Endothelial cell of umbilical vein (primary cell): Measurements from ENCODE around the gene MCRIP1. TPM values are rescaled to one million over a fixed set of nuclear protein-coding genes. Genes with fewer than 3 reads are reported as not detected.
A peak's percentile ranks its signal among the peaks of the same experiment; 100 is the strongest.

Experiments used
- BruUV-seq: library from RNA; stranded (reverse); fragments of 400-500 nt; replicated peaks from 2 replicates; lab custom pipeline; 2021; lab: Mats Ljungman, UMichigan
- CTCF ChIA-PET: fragments of 300-600, 350-600 bp; sonication (Branson Sonifier 250); formaldehyde crosslinking; loops from one replicate; lab custom pipeline; 2021; ENCODE audit warnings: antibody characterized with exemption, inconsistent platforms; lab: Charles Lee
- POLR2A ChIA-PET: fragments of 300-600, 350-600 bp; sonication (Branson Sonifier 250); formaldehyde crosslinking; loops from one replicate; lab custom pipeline; 2021; ENCODE audit warnings: antibody characterized with exemption, inconsistent platforms; lab: Charles Lee
- DNase-seq: peaks from one replicate; pipeline ENCODE4 v3.0.0-alpha.2; 2011; ENCODE audit warnings: low read depth, low spot score
- FAIRE-seq: peaks from 2 replicates; lab custom pipeline; 2011; peaks lifted over from hg19 to GRCh38; lab: Jason Lieb, UNC
- H2AFZ ChIP-seq: 2 replicates; pipeline ENCODE4 v1.6.0; 2012; ENCODE audit warnings: low read depth, low read length, control low read depth, inconsistent platforms
- H3K27ac ChIP-seq: 2 replicates; pipeline ENCODE4 v1.5.1; 2011; ENCODE audit warnings: low read depth, mild to moderate bottlenecking, control low read depth, low read length, moderate library complexity; ENCODE audit not compliant: insufficient read depth
- H3K27me3 ChIP-seq, 2 experiments: 2 replicates each; pipeline versions ENCODE4 v1.6.0 to v1.6.1; 2011; ENCODE audit warnings: low read length in 2 of 2, mixed read lengths in 1 of 2; ENCODE audit not compliant: control insufficient read depth in 2 of 2, insufficient read depth in 2 of 2
- H3K36me3 ChIP-seq, 2 experiments: 2 replicates in 1 of 2; 3 replicates in 1 of 2; pipeline ENCODE4 v1.5.1; 2011; ENCODE audit warnings: low read length in 2 of 2, mild to moderate bottlenecking in 1 of 2, moderate library complexity in 1 of 2; ENCODE audit not compliant: control insufficient read depth in 2 of 2, insufficient read depth in 2 of 2; ENCODE audit errors: extremely low read depth in 1 of 2
- H3K4me1 ChIP-seq: 3 replicates; pipeline ENCODE4 v1.5.1; 2011; ENCODE audit warnings: mild to moderate bottlenecking, low read length; ENCODE audit not compliant: control insufficient read depth, insufficient read depth; ENCODE audit errors: extremely low read depth
- H3K4me2 ChIP-seq: 2 replicates; pipeline ENCODE4 v1.6.1; 2011; ENCODE audit warnings: low read length, control low read depth, mixed read lengths; ENCODE audit not compliant: insufficient read depth
- H3K4me3 ChIP-seq, 3 experiments: fragments of 200-600 bp in 1 of 3; sonication (generic), shearing (Covaris generic) in 1 of 3; replicated peaks in 1 of 3; 2 replicates each; pipeline ENCODE4 v1.5.1; 2011 to 2016; ENCODE audit warnings: control low read depth in 3 of 3, low read length in 3 of 3, mild to moderate bottlenecking in 2 of 3, inconsistent platforms in 1 of 3, low read depth in 1 of 3, moderate library complexity in 1 of 3; ENCODE audit not compliant: insufficient read depth in 1 of 3
- H3K79me2 ChIP-seq: 2 replicates; pipeline ENCODE4 v1.6.0; 2012; ENCODE audit warnings: low read length, inconsistent platforms; ENCODE audit not compliant: control insufficient read depth, insufficient read depth
- H3K9ac ChIP-seq: replicated peaks from 2 replicates; pipeline ENCODE3; 2011; ENCODE audit warnings: low read length, control low read depth; ENCODE audit not compliant: insufficient read depth; ENCODE audit errors: extremely low read depth
- H3K9me1 ChIP-seq: replicated peaks from 3 replicates; pipeline ENCODE4 v1.6.0; 2011; ENCODE audit warnings: mild to moderate bottlenecking, low read length; ENCODE audit not compliant: control insufficient read depth, insufficient read depth; ENCODE audit errors: extremely low read depth
- H3K9me3 ChIP-seq: replicated peaks from 2 replicates; pipeline ENCODE4 v1.5.1; 2012; ENCODE audit warnings: low read length, inconsistent platforms; ENCODE audit not compliant: control insufficient read depth, insufficient read depth
- H4K20me1 ChIP-seq: replicated peaks from 2 replicates; pipeline ENCODE3; 2011; ENCODE audit warnings: mild to moderate bottlenecking, low read length; ENCODE audit not compliant: control insufficient read depth, insufficient read depth; ENCODE audit errors: extremely low read depth
- EZH2 ChIP-seq: IDR thresholded peaks from 2 replicates; pipeline ENCODE4 v1.6.1; 2012; ENCODE audit warnings: borderline replicate concordance, low read depth, mild to moderate bottlenecking, moderate library complexity, low read length, inconsistent platforms; ENCODE audit not compliant: severe bottlenecking
- FOS ChIP-seq: IDR thresholded peaks from 2 replicates; pipeline ENCODE4 v1.6.1; 2011; ENCODE audit warnings: mild to moderate bottlenecking, low read length, moderate library complexity, borderline replicate concordance; ENCODE audit not compliant: insufficient read depth
- GATA2 ChIP-seq: IDR thresholded peaks from 2 replicates; pipeline ENCODE4 v1.7.0; 2011; ENCODE audit warnings: low read depth, mild to moderate bottlenecking, moderate library complexity, mixed read lengths, low read length; ENCODE audit not compliant: insufficient read length, insufficient read depth
- JUN ChIP-seq: IDR thresholded peaks from 2 replicates; pipeline ENCODE4 v1.6.1; 2011; ENCODE audit warnings: borderline replicate concordance, low read depth; ENCODE audit not compliant: insufficient read length, insufficient read depth
- MYC ChIP-seq: IDR thresholded peaks from one replicate; pipeline ENCODE4 v1.6.1; 2011; ENCODE audit warnings: mild to moderate bottlenecking, low read depth, low read length
- POLR2A ChIP-seq: IDR thresholded peaks from 2 replicates; pipeline ENCODE4 v1.6.1; 2012; ENCODE audit warnings: low read depth, mild to moderate bottlenecking, control low read depth, low read length
- POLR2AphosphoS5 ChIP-seq: IDR thresholded peaks from 2 replicates; pipeline ENCODE4 v1.6.1; 2012; ENCODE audit warnings: low read depth, mild to moderate bottlenecking, control low read depth, low read length, moderate library complexity; ENCODE audit not compliant: insufficient read depth
- dilution Hi-C: fragments of 300-500 bp; cut with MboI; formaldehyde crosslinking; loops from one replicate; pipeline ENCODE4 v1.15.0; 2019; ENCODE audit warnings: low sequenced_read_pairs; ENCODE audit not compliant: extremely low pct_ligation_motif_present
- intact Hi-C: fragments of 100-400 bp; cut with micrococcal nuclease; formaldehyde crosslinking; loops from one replicate; pipeline ENCODE4 v1.10.0; 2022
- polyA plus RNA-seq, 4 experiments: library from polyadenylated mRNA; depleted of rRNA in 3 of 4; stranded (reverse) in 3 of 4; unstranded in 1 of 4; fragments of >200 nt; gene quantifications; 2 replicates each; pipeline versions ENCODE4 v1.2.1 to v1.2.3, GENCODE V29; 2011 to 2012; ENCODE audit warnings: missing spikeins in 1 of 4
- total RNA-seq: library from RNA; stranded (reverse); gene quantifications from 2 replicates; pipeline ENCODE4 v1.2.3, GENCODE V29; 2021
- TF ChIP-seq, protein P1 (sequence below): IDR thresholded peaks from 2 replicates; pipeline ENCODE4 v1.6.1; 2011; ENCODE audit not compliant: insufficient read depth, insufficient read length
- TF ChIP-seq, protein P2 (sequence below), 2 donors: IDR thresholded peaks; 1 replicate in 1 of 2; 2 replicates in 1 of 2; pipeline ENCODE4 v1.5.1; 2011; ENCODE audit warnings: low read length in 2 of 2, mild to moderate bottlenecking in 2 of 2, moderate library complexity in 2 of 2, control low read depth in 1 of 2, inconsistent platforms in 1 of 2, low read depth in 1 of 2; ENCODE audit not compliant: insufficient read depth in 1 of 2; ENCODE audit errors: extremely low read depth in 1 of 2

MCRIP1 gene
- total and polyA plus RNA-seq, 2 donors (not counting 3 experiments of a cell fraction or from before 2014, with no cell fraction given): 121 to 205 TPM

GRCh38 chr17:81877569-81877968 lies 44.5 kb upstream of the MCRIP1 start:
- Histone ChIP-seq H3K27ac (no peak overlapping the region), H3K9ac (no peak overlapping the region), H3K27me3 (no peaks in the 10 kb centered on the region), H3K36me3 (peaks cover 3 to 4% of the 10 kb centered on the region in 2 experiments), H2AFZ (no peak overlapping the region), H3K4me2 (no peak overlapping the region), H3K9me3 (no peaks in the 10 kb centered on the region), H3K79me2 (no peaks in the 10 kb centered on the region), H3K9me1 (no peaks in the 10 kb centered on the region), H4K20me1 (no peaks in the 10 kb centered on the region), H3K4me1 (no peaks in the 10 kb centered on the region), H3K4me3 (no peak overlapping the region)
- TF ChIP-seq POLR2AphosphoS5 (no peak), MYC (no peak), FOS (no peak), GATA2 (no peak)
- TF ChIP-seq, protein P1, sequence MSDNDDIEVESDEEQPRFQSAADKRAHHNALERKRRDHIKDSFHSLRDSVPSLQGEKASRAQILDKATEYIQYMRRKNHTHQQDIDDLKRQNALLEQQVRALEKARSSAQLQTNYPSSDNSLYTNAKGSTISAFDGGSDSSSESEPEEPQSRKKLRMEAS: no peak
- DNase-seq (no peak), FAIRE-seq (no peak)
- no TSS peak for BruUV-seq
- intact Hi-C loops (no loop called here), dilution Hi-C loops (no loop called here)
- POLR2A ChIA-PET: no interaction called here
- CTCF ChIA-PET: no interaction called here

GRCh38 chr17:81871387-81872230 lies 38.5 kb upstream of the MCRIP1 start:
- no peaks in the 10 kb centered on the region for H3K9me1 ChIP-seq
- peak overlapping the region; percentile 7 to 77 (median 50) for H3K4me3 ChIP-seq
- peak; percentile 84 for FAIRE-seq
- H3K4me1 ChIP-seq: peaks cover 17% of the 10 kb centered on the region
- dilution Hi-C loops: no loop called here
- ChIA-PET POLR2A (no interaction called here), CTCF (interaction anchor here (1.2 to 3.0 kb wide), 3 partner anchors 15 to 151 kb away, joined by 3 to 16 read pairs (median 3); partner anchors contain the start of genes CENPX and LRRC45)
- peak overlapping the region; percentile 10 for H2AFZ ChIP-seq
- H3K36me3 ChIP-seq: peaks cover 6 to 17% of the 10 kb centered on the region in 2 experiments
- H3K9ac ChIP-seq: peak overlapping the region; percentile 89
- no peaks in the 10 kb centered on the region for H4K20me1 ChIP-seq
- H3K27me3 ChIP-seq: no peaks in the 10 kb centered on the region
- H3K79me2 ChIP-seq: peaks cover 25% of the 10 kb centered on the region
- peak; percentile 81 for DNase-seq
- H3K9me3 ChIP-seq: no peaks in the 10 kb centered on the region
- TF ChIP-seq JUN (no peak), POLR2AphosphoS5 (peak; percentile 91), MYC (peak; percentile 99), GATA2 (no peak), FOS (no peak), POLR2A (peak; percentile 29), EZH2 (no peak)
- TF ChIP-seq, protein P1: peak; percentile 80
- TF ChIP-seq, protein P2, sequence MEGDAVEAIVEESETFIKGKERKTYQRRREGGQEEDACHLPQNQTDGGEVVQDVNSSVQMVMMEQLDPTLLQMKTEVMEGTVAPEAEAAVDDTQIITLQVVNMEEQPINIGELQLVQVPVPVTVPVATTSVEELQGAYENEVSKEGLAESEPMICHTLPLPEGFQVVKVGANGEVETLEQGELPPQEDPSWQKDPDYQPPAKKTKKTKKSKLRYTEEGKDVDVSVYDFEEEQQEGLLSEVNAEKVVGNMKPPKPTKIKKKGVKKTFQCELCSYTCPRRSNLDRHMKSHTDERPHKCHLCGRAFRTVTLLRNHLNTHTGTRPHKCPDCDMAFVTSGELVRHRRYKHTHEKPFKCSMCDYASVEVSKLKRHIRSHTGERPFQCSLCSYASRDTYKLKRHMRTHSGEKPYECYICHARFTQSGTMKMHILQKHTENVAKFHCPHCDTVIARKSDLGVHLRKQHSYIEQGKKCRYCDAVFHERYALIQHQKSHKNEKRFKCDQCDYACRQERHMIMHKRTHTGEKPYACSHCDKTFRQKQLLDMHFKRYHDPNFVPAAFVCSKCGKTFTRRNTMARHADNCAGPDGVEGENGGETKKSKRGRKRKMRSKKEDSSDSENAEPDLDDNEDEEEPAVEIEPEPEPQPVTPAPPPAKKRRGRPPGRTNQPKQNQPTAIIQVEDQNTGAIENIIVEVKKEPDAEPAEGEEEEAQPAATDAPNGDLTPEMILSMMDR (IDR thresholded peaks at IDR 0.05; ENCODE audit: extremely low read depth in 1 of 2, insufficient read depth in 1 of 2, low read depth in 1 of 2, low read length in 2 of 2): peak; percentile 6 to 45
- peak overlapping the region; percentile 40 for H3K4me2 ChIP-seq
- intact Hi-C loops: loop anchor here (2.0 kb wide), 2 partner anchors 19 to 39 kb away; partner anchors contain the start of genes ALYREF, ANAPC11 and PCYT2
- peak overlapping the region; percentile 77 for H3K27ac ChIP-seq
- BruUV-seq: TSS peak; percentile 70
